Stimulated activated CD4-positive, alpha-beta T cell treated with anti-CD3 and anti-CD28 coated beads, Interleukin-4, amount 100 ng/mL, for 1 hour (primary cell): ENCODE results near the gene TBC1D10A.

ENCODE experiments used
- DNase-seq: peaks from one replicate; pipeline ENCODE4 v3.0.0-alpha.2; 2020

TBC1D10A gene

GRCh38 chr22:30265131-30265720 is 61.5 kb downstream of the TBC1D10A start:
- no peak for DNase-seq

GRCh38 chr22:30263883-30264282 is 62.9 kb downstream of the TBC1D10A start:
- no peak for DNase-seq

- peak; percentile 81 for DNase-seq
Measured at GRCh38 chr22:30262917-30263741, 63.6 kb downstream of the TBC1D10A start.

GRCh38 chr22:30262112-30262511 is 64.6 kb downstream of the TBC1D10A start:
- no peak for DNase-seq

- no peak for DNase-seq
Measured at GRCh38 chr22:30261134-30261533, 65.6 kb downstream of the TBC1D10A start.

- DNase-seq: no peak
Measured at GRCh38 chr22:30260682-30261081, 66.1 kb downstream of the TBC1D10A start.

- no peak for DNase-seq
Measured at GRCh38 chr22:30260276-30260675, 66.5 kb downstream of the TBC1D10A start.

- no peak for DNase-seq
Measured at GRCh38 chr22:30254314-30254713, 72.4 kb downstream of the TBC1D10A start.

GRCh38 chr22:30253205-30253852 is 73.4 kb downstream of the TBC1D10A start:
- no peak for DNase-seq

GRCh38 chr22:30252411-30253204 is 74.1 kb downstream of the TBC1D10A start:
- no peak for DNase-seq

GRCh38 chr22:30251711-30252110 is 75.0 kb downstream of the TBC1D10A start:
- DNase-seq: no peak

GRCh38 chr22:30250661-30251267 is 76.0 kb downstream of the TBC1D10A start:
- DNase-seq: no peak

- no peak for DNase-seq
Measured at GRCh38 chr22:30250039-30250565, 76.6 kb downstream of the TBC1D10A start.

- DNase-seq: no peak
Measured at GRCh38 chr22:30249049-30250038, 77.4 kb downstream of the TBC1D10A start.

- no peak for DNase-seq
Measured at GRCh38 chr22:30248484-30248883, 78.3 kb downstream of the TBC1D10A start.

- DNase-seq: no peak
Measured at GRCh38 chr22:30247974-30248373, 78.8 kb downstream of the TBC1D10A start.

- DNase-seq: no peak
Measured at GRCh38 chr22:30247561-30247960, 79.2 kb downstream of the TBC1D10A start.

GRCh38 chr22:30246814-30247376 is 79.8 kb downstream of the TBC1D10A start:
- no peak for DNase-seq

GRCh38 chr22:30245985-30246813 is 80.5 kb downstream of the TBC1D10A start, which contains the start of gene LIF:
TSS of gene LIF (minus strand) at chr22:30246759. CDS start at chr22:30246695, 64 bp downstream.
- peak; percentile 70 for DNase-seq
